Fibroblast of villous mesenchyme (primary cell): ENCODE measurements around the gene SHTN1. TPM values are rescaled to one million over a fixed set of nuclear protein-coding genes. Genes with fewer than 3 reads are reported as not detected.

ENCODE experiments used
- DNase-seq: peaks from one replicate; pipeline ENCODE4 v3.0.0-alpha.2; 2010; ENCODE audit warnings: low read depth
- H3K4me3 ChIP-seq: 2 replicates; pipeline ENCODE4 v1.5.1; 2011; ENCODE audit warnings: low read depth, mild to moderate bottlenecking, low read length
- CTCF ChIP-seq: IDR thresholded peaks from 2 replicates; pipeline ENCODE4 v1.5.1; 2012; ENCODE audit warnings: low read depth, mild to moderate bottlenecking, low read length; ENCODE audit not compliant: insufficient read depth
- total RNA-seq: library from RNA; depleted of rRNA; stranded (reverse); fragments of >200 nt; gene quantifications from 2 replicates; pipeline ENCODE4 v1.2.3, GENCODE V29; 2012

The SHTN1 gene
- total RNA-seq, 1 donor = 2.2 TPM

GRCh38 chr10:116997015-116997414 is 8.0 kb downstream of the SHTN1 start:
- no peak for DNase-seq

GRCh38 chr10:116995648-116996047 is 9.3 kb downstream of the SHTN1 start:
- no peak for DNase-seq
- no peak for TF ChIP-seq CTCF
- no peak overlapping the region for H3K4me3 ChIP-seq

More at GRCh38 chr10:116997015-116997414, 8.0 kb downstream of the SHTN1 start:
- H3K4me3 ChIP-seq = no peak overlapping the region
- TF ChIP-seq CTCF = no peak

GRCh38 chr10:116994113-116994890 is 10.7 kb downstream of the SHTN1 start:
- H3K4me3 ChIP-seq = no peak overlapping the region
- TF ChIP-seq CTCF = no peak
- DNase-seq = no peak

GRCh38 chr10:116993610-116994009 is 11.4 kb downstream of the SHTN1 start:
- no peak for TF ChIP-seq CTCF
- no peak for DNase-seq
- H3K4me3 ChIP-seq = no peak overlapping the region

GRCh38 chr10:116992183-116992582 is 12.8 kb downstream of the SHTN1 start:
- no peak for DNase-seq
- no peak for TF ChIP-seq CTCF
- H3K4me3 ChIP-seq = no peak overlapping the region

GRCh38 chr10:116990276-116990800 is 14.6 kb downstream of the SHTN1 start:
- no peak for DNase-seq
- no peak overlapping the region for H3K4me3 ChIP-seq
- no peak for TF ChIP-seq CTCF
